Measurements from ENCODE around the gene ZRANB3. TPM values are rescaled to one million over a fixed set of nuclear protein-coding genes. Genes with fewer than 3 reads are reported as not detected.

Gene ZRANB3
- total RNA-seq, 4 donors from 2014 or later, result 2.8 to 6.9 (median 6.0) TPM

- H3K9me3 ChIP-seq, result no peaks in the 10 kb centered on the region
- H3K36me3 ChIP-seq, result peaks cover 5% of the 10 kb centered on the region
- DNase-seq (ENCODE audit: low spot score in 2 of 2), result no peak
- H3K27ac ChIP-seq, result no peak overlapping the region
- H3K27me3 ChIP-seq, result no peaks in the 10 kb centered on the region
- TF ChIP-seq POLR2AphosphoS5 (IDR thresholded peaks at IDR 0.05) (no peak), CTCF (IDR thresholded peaks at IDR 0.05) (no peak), EP300 (IDR thresholded peaks at IDR 0.05) (no peak), POLR2A (IDR thresholded peaks at IDR 0.05) (no peak)
- no peaks in the 10 kb centered on the region for H3K4me1 ChIP-seq
- no peak overlapping the region for H3K4me3 ChIP-seq
- 92% methylated on average over 2 of the region's 2 CpGs for WGBS
Measured at GRCh38 chr2:135212757-135213156, 318.3 kb downstream of the ZRANB3 start.

- Histone ChIP-seq H3K9me3 (no peaks in the 10 kb centered on the region), H3K36me3 (peaks cover 4% of the 10 kb centered on the region), H3K27me3 (no peaks in the 10 kb centered on the region), H3K4me3 (no peak overlapping the region), H3K27ac (no peak overlapping the region), H3K4me1 (no peaks in the 10 kb centered on the region)
- 62% methylated on average over 2 of the region's 2 CpGs for WGBS
- DNase-seq (ENCODE audit: low spot score in 2 of 2), result no peak
- TF ChIP-seq POLR2AphosphoS5 (IDR thresholded peaks at IDR 0.05) (no peak), POLR2A (IDR thresholded peaks at IDR 0.05) (no peak), EP300 (IDR thresholded peaks at IDR 0.05) (no peak), CTCF (IDR thresholded peaks at IDR 0.05) (no peak)
Measured at GRCh38 chr2:135208016-135208415, 323.0 kb downstream of the ZRANB3 start.

GRCh38 chr2:135203944-135204343, 327.1 kb downstream of the ZRANB3 start:
- H3K27me3 ChIP-seq, result no peaks in the 10 kb centered on the region
- 90% methylated on average over 3 of the region's 3 CpGs for WGBS
- no peak for DNase-seq (ENCODE audit: low spot score in 2 of 2)
- H3K27ac ChIP-seq, result no peak overlapping the region
- no peaks in the 10 kb centered on the region for H3K9me3 ChIP-seq
- H3K36me3 ChIP-seq, result peaks cover 4% of the 10 kb centered on the region
- H3K4me1 ChIP-seq, result no peaks in the 10 kb centered on the region
- TF ChIP-seq EP300 (IDR thresholded peaks at IDR 0.05) (no peak), POLR2A (IDR thresholded peaks at IDR 0.05) (no peak), POLR2AphosphoS5 (IDR thresholded peaks at IDR 0.05) (no peak), CTCF (IDR thresholded peaks at IDR 0.05) (no peak)
- no peak overlapping the region for H3K4me3 ChIP-seq

GRCh38 chr2:135202751-135203150, 328.3 kb downstream of the ZRANB3 start:
- H3K4me1 ChIP-seq, result no peaks in the 10 kb centered on the region
- H3K9me3 ChIP-seq, result no peaks in the 10 kb centered on the region
- peaks cover 4% of the 10 kb centered on the region for H3K36me3 ChIP-seq
- H3K27me3 ChIP-seq, result no peaks in the 10 kb centered on the region
- TF ChIP-seq EP300 (IDR thresholded peaks at IDR 0.05), result no peak
- no peak for TF ChIP-seq POLR2A (IDR thresholded peaks at IDR 0.05)
- TF ChIP-seq POLR2AphosphoS5 (IDR thresholded peaks at IDR 0.05), result no peak
- TF ChIP-seq CTCF (IDR thresholded peaks at IDR 0.05), result no peak
- no peak overlapping the region for H3K27ac ChIP-seq
- no peak for DNase-seq (ENCODE audit: low spot score in 2 of 2)
- H3K4me3 ChIP-seq, result no peak overlapping the region

GRCh38 chr2:135198481-135198880, 332.5 kb downstream of the ZRANB3 start:
- Histone ChIP-seq H3K9me3 (no peaks in the 10 kb centered on the region), H3K4me1 (no peaks in the 10 kb centered on the region), H3K36me3 (no peaks in the 10 kb centered on the region), H3K27me3 (no peaks in the 10 kb centered on the region), H3K4me3 (no peak overlapping the region), H3K27ac (no peak overlapping the region)
- no peak for TF ChIP-seq CTCF (IDR thresholded peaks at IDR 0.05)
- TF ChIP-seq POLR2AphosphoS5 (IDR thresholded peaks at IDR 0.05), result no peak
- TF ChIP-seq EP300 (IDR thresholded peaks at IDR 0.05), result no peak
- TF ChIP-seq POLR2A (IDR thresholded peaks at IDR 0.05), result no peak
- no peak for DNase-seq (ENCODE audit: low spot score in 2 of 2)
- 88% methylated on average over 3 of the region's 3 CpGs for WGBS

All from suprapubic skin (tissue), 4 donors.